ENCODE data around the gene FMNL1.

FMNL1 gene

DNA sequence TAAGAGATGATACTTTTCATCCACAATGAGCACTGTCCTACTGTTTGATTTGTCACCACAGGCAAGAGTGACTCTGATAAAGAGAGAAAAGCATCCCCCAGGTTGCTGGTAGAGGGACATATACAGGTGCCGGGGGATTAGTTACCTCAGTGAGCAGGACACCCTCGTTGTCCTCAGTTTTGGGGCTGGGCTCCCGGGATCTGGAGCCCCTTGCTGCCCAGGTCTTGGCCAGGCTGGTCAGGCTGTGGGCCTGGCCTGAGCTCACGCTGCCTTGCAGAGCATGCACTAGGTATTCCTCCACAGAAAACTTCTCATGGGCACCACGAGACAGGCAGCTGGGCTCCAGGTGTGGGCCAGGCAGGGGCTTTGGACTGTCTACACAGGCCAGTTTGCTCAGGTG lies 64.6 kb downstream of the FMNL1 start:
- Histone ChIP-seq H3K4me1 (ENCODE audit: insufficient read depth, low read length) (no peaks in the 10 kb centered on the region), H3K36me3 (ENCODE audit: insufficient read depth, low read length) (peaks cover 39% of the 10 kb centered on the region), H3K9ac (ENCODE audit: low read depth, low read length) (no peak overlapping the region), H3K9me3 (ENCODE audit: control insufficient read depth, insufficient read depth, low read length) (no peaks in the 10 kb centered on the region)

DNA sequence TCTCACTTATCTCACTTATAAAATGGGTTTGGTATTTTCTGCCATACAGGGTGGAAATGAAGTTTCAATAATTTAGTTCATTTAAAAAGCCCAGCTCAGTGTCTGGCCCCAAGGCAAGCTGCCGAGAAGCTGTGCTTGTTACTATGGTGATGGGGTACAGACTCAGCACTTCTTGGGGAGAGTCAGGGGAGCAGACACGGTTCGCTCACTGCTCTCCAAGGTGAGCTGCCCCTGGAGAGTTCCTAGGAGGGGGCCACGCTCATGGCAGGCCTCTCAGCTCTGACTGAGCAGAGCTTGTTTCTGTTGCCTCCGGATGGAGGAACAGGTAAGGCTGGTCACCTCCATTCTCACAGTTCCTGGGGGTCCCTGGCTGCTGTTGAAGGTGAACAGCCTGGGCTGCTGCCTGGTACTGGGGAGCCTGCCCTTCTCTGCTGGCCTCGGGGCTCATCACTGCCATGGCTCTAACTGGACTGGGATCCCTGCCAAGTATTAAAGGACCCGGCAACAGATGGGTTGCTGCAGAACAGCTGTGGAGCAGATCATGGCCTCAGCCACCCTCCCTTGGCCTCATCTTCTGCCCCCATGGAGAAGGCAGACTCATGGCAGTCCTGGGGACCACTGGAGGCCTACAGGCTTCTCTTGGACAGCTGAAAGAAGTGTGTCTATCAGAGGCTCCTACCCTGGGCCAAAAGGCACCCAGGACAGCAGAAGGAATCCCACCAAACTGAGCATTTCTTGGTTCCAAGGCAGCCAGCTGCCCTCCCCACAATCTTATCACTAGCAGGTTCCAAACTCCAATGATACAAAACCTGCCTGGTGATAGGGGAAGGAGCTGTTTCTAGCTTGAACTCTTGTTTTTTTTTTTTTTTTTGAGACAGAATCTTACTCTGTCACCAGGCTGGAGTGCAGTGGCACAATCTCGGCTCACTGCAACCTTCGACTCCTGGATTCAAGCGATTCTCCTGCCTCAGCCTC lies 66.1 kb downstream of the FMNL1 start:
- no peaks in the 10 kb centered on the region for H3K9me3 ChIP-seq (ENCODE audit: control insufficient read depth, insufficient read depth, low read length)
- H3K4me1 ChIP-seq (ENCODE audit: insufficient read depth, low read length) = no peaks in the 10 kb centered on the region
- peaks cover 36% of the 10 kb centered on the region for H3K36me3 ChIP-seq (ENCODE audit: insufficient read depth, low read length)
- no peak overlapping the region for H3K9ac ChIP-seq (ENCODE audit: low read depth, low read length)

DNA sequence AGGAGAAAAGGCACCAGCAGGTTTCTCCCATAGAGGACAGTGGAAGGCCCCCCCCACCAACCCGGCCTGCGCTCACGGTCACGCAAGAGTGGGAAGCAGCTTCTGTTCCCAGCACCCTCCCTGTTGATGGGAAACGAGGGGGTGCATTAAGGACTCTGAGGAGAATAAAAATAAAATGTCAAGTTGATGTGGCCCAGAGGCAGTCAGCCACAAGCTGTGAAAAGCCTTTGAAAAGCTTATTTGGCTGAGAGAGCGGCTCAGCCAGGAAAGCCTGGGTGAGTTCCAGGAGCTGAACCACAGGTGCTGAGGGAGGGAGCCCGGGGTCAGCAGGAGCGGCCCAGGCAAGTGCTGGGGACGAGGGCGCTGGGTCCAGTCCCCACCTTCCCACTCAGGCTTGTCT lies 67.1 kb downstream of the FMNL1 start:
- H3K36me3 ChIP-seq (ENCODE audit: insufficient read depth, low read length) = peaks cover 27% of the 10 kb centered on the region

DNA sequence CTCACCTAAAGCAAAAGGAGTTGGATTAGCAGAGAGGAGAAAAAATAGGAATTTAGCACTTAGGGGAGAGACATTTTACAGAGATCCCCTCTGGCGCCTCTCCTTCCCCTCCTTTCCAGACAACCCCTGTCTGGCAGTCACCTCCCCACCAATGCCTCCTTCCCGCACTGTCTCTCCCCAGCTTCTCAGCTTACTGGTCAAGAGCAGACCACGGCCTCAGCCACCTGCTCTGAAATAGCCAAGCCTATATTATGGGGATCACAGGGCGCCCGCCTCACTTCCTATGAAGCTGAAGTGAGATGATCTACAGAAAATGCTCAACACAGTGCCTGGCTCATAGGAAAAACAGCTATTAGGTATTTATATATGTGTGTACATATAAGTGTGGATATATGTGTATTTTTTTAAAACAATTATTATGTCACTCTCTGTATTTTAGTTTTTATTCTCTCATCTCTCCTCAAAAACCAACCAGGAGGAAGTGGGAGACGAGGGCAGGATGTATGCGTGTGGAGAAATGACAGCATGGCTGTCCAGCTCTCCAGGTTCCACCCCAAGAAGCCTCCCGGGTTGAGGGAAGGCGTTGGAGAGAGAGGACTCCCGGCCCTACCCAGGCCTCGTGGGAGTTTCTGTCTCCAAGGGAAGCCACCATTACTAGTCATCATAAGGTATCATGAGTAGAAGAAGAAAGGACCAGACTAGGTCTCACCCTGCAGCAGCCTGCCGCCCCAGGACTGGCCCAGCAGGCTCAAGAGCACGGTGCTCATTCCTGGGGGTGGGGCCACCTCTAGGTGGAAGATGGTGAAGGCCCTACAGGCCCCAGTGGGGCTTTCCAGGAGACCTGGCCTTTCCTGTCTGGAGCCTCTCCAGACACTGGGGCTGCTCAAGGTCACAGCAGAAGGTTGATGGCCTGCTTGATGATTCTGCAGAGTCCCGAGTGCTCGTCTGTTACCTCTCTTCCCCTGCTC lies 67.9 kb downstream of the FMNL1 start:
- Histone ChIP-seq H3K9ac (ENCODE audit: low read depth, low read length) (no peak overlapping the region), H3K4me1 (ENCODE audit: insufficient read depth, low read length) (peaks cover 16% of the 10 kb centered on the region), H3K9me3 (ENCODE audit: control insufficient read depth, insufficient read depth, low read length) (no peaks in the 10 kb centered on the region), H3K36me3 (ENCODE audit: insufficient read depth, low read length) (peaks cover 20% of the 10 kb centered on the region; the same call in 1 of the 2 replicates)

More for the DNA sequence above, 67.1 kb downstream of the FMNL1 start:
- Histone ChIP-seq H3K9me3 (ENCODE audit: control insufficient read depth, insufficient read depth, low read length) (no peaks in the 10 kb centered on the region), H3K9ac (ENCODE audit: low read depth, low read length) (no peak overlapping the region), H3K4me1 (ENCODE audit: insufficient read depth, low read length) (peaks cover 9% of the 10 kb centered on the region)

DNA sequence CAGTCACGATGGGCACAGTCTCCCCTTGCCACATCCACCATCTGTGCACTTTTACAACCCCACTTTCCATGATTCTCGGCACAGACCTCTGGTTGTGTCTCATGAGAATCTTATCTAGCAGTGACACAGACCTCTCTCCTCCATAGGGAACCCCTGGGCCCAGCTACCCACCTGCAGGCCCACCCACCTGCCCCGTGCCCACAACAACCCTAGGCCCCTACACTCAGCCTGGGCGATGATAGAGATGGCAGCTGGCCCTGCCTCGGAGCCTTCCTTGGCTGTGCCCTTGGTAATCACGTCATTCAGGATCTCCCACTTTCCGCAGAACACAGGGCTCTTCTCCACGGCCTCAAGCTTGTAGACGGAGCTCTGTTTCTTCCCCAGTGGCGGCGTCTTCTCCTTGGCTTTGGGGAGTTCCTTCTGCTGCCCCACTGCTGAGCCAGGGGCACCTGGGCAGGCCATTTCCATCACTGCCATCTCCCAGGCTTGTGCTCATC lies 68.6 kb downstream of the FMNL1 start:
- peaks cover 19% of the 10 kb centered on the region; the same call in 1 of the 2 replicates for H3K36me3 ChIP-seq (ENCODE audit: insufficient read depth, low read length)
- no peak overlapping the region for H3K9ac ChIP-seq (ENCODE audit: low read depth, low read length)
- H3K4me1 ChIP-seq (ENCODE audit: insufficient read depth, low read length) = peaks cover 17% of the 10 kb centered on the region
- H3K9me3 ChIP-seq (ENCODE audit: control insufficient read depth, insufficient read depth, low read length) = no peaks in the 10 kb centered on the region

DNA sequence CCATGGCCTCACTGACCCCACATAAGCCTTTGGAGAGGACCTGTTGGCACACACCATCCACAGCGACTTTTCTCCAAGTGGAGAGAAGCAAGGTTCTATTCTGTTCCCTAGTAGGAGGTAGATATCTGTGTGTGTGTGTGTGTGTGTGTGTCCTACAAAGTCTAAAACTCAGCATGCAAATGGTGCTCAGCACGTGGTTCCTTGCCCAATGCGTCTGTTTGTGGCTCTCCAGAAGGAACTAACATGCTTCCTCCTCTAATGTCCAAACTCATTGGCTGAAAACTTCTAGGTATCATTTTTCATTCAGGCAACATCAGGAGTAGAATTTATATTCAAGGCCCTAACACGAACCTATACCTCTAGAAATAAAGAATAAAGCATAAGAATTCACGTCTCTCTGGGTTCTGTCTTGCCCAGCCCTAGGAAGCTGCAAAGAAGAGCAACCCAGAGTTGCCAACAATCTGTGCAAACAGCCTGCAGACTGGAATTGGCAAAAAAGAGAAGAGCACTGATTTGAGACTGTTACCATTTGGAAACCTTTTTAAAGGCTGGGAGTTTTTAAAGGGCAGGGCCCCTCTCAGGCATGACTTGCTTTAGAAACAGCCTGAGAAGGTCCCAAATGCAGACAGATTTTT lies 69.6 kb downstream of the FMNL1 start:
- peaks cover 15% of the 10 kb centered on the region; the same call in 1 of the 2 replicates for H3K36me3 ChIP-seq (ENCODE audit: insufficient read depth, low read length)
- no peaks in the 10 kb centered on the region for H3K9me3 ChIP-seq (ENCODE audit: control insufficient read depth, insufficient read depth, low read length)
- no peak overlapping the region for H3K9ac ChIP-seq (ENCODE audit: low read depth, low read length)
- peaks cover 17% of the 10 kb centered on the region for H3K4me1 ChIP-seq (ENCODE audit: insufficient read depth, low read length)

DNA sequence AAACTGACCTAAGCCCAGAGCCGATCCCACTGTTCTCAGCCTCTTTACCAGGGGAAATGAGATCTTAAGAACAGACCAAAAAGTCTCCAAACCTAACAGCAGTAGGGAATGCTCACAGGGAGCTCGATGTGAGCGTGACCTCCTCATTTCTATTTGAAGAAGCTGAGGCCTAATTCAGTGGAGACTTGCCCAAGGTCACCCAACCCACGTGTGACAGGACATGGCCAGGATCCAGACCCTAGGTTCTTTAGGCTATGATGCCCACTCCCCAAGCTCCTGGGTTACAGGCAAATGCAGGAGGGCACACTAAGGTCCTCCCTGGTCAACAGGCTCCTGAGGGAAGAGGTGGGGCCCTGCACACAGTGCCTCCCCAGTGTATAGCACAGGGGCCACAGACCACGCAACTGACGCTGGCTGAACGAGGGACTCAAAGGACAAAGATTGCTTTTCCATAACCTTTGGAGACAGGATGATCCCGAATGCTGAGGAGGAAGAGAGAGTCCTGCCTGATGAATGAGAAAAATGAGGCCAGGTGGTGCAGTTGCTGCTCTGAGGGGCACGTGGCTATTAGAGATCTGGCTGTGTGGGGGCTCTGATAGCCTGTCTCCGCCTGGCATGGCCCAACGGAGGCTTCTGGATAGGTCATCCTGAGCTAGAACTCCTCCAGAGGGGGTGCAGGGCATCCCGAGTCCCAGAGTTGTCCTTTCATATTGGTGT lies 71.2 kb downstream of the FMNL1 start:
- Histone ChIP-seq H3K9me3 (ENCODE audit: control insufficient read depth, insufficient read depth, low read length) (no peaks in the 10 kb centered on the region), H3K36me3 (ENCODE audit: insufficient read depth, low read length) (0 out of 2 replicates have a peak, but pooled peaks cover 4% of the 10 kb centered on the region), H3K4me1 (ENCODE audit: insufficient read depth, low read length) (peaks cover 17% of the 10 kb centered on the region), H3K9ac (ENCODE audit: low read depth, low read length) (no peak overlapping the region)

DNA sequence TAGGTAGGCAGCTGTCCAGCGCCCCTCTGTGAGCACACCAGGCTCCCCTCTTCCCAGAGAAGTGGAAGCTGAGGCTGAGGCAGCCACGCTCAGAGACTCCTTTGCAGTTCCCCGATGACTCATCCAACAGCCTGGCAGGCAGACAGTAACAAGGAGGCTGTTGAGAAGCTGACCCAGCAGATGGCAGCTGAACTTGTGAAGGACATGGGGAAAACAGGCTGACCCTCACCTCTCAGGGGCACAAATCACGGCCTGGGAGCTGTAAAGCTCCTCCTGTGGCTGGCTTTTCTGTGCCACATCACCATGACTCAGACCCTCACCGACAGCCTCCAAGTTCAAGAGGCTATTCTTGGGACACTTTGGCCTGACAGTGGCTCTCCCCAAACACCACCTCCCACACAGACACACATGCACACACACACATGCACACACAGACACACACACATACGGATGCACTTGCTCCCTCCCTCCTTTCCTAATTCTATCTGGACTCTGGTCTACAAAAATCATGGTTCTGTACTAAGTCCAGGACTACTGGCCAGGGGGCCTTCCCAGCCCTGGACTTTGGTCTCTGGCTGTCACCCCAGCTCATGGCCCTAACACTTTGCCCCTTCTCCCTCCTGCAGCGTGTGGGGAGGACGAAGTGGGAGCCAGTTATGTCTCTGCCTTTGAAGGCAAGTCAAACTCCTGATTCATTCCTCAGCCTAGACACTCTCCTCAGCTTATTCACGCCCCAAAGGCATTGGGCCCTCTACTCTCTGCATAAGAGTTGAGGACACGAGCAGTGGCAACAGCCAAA lies 71.9 kb downstream of the FMNL1 start:
- 0 out of 2 replicates have a peak, but pooled peaks cover 4% of the 10 kb centered on the region for H3K36me3 ChIP-seq (ENCODE audit: insufficient read depth, low read length)

DNA sequence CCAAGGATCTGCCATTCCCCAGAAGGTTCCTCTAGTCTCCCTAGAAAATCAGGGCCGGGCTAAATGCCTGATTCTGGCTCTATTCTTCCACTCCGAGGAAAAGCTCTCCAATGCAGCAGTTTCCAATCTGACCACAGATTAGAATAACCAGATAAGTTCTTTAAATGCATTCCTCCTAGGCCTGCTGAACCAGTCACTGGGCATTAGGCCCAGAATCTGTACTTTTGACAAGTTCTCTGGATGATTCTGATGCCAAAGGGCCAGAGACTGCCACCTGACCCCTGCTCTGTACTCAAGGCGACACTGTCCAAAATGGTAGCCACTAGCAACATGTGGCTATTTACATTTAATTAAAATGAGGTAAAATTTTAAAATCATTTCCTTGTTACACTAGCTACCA lies 72.8 kb downstream of the FMNL1 start:
- Histone ChIP-seq H3K36me3 (ENCODE audit: insufficient read depth, low read length) (0 out of 2 replicates have a peak, but pooled peaks cover 4% of the 10 kb centered on the region), H3K4me1 (ENCODE audit: insufficient read depth, low read length) (peaks cover 19% of the 10 kb centered on the region)

More for the DNA sequence above, 71.9 kb downstream of the FMNL1 start:
- Histone ChIP-seq H3K9ac (ENCODE audit: low read depth, low read length) (no peak overlapping the region), H3K4me1 (ENCODE audit: insufficient read depth, low read length) (peaks cover 17% of the 10 kb centered on the region), H3K9me3 (ENCODE audit: control insufficient read depth, insufficient read depth, low read length) (no peaks in the 10 kb centered on the region)

DNA sequence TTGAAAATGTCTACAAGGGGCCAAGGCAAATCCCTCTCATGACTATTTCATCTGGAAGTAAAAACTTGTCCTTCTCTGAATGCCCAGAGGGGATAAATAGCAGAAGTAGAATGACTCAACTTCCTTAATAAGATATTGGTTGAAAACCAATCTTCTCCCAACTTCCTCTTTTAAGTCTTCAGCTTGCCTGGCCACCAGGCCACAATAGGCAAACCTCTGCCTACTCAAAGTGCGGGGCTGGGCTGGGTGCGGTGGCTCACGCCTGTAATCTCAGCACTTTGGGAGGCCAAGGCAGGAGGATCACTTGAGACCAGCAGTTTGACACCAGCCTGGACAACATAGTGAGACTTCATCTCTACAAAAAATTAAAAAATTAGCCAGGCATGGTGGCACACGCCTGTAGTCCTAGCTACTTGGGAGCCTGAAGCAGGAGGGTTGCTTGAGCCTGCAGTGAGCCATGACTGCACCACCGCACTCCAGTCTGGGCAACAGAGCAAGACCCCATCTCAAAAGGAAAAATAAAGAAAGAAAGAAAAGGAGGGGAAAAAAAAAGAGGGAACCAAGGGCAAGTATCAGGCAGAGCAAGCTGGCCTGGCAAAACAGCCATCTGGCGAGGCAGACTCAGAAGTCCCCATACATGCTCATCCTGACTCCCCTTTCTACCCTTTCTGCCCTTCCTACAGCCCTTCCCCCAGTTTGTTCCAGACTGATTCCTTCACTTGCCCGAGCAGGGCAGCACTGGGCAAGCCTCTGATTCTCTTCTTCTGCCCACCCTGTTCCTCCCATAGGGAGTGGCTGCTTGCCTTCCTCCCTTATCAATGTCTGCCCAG lies 74.5 kb downstream of the FMNL1 start:
- no peak overlapping the region for H3K9ac ChIP-seq (ENCODE audit: low read depth, low read length)
- H3K9me3 ChIP-seq (ENCODE audit: control insufficient read depth, insufficient read depth, low read length) = no peaks in the 10 kb centered on the region

More for the DNA sequence above, 72.8 kb downstream of the FMNL1 start:
- Histone ChIP-seq H3K9ac (ENCODE audit: low read depth, low read length) (no peak overlapping the region), H3K9me3 (ENCODE audit: control insufficient read depth, insufficient read depth, low read length) (no peaks in the 10 kb centered on the region)

DNA sequence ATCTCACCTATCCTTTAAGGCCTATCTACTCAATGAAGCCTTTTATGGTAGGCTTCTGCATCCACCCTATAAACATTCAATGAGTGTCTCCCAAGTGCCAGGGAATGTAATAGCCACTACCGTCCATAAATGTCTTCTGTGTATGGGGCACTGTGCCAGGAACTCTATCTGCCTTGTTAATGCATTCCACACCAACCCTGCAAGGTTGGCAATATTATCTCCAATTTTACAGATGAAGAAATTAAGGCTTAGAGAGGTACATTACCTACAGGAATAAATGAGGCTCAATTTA lies 75.1 kb downstream of the FMNL1 start:
- H3K4me1 ChIP-seq (ENCODE audit: insufficient read depth, low read length) = peaks cover 20% of the 10 kb centered on the region
- H3K36me3 ChIP-seq (ENCODE audit: insufficient read depth, low read length) = no peaks in the 10 kb centered on the region; the same call in 1 of the 2 replicates
- no peak overlapping the region for H3K9ac ChIP-seq (ENCODE audit: low read depth, low read length)
- no peaks in the 10 kb centered on the region for H3K9me3 ChIP-seq (ENCODE audit: control insufficient read depth, insufficient read depth, low read length)

More for the DNA sequence above, 74.5 kb downstream of the FMNL1 start:
- peaks cover 20% of the 10 kb centered on the region for H3K4me1 ChIP-seq (ENCODE audit: insufficient read depth, low read length)
- H3K36me3 ChIP-seq (ENCODE audit: insufficient read depth, low read length) = 0 out of 2 replicates have a peak, but pooled peaks cover under 1% of the 10 kb centered on the region
